Measurements from ENCODE around the gene LIMS2. TPM values are rescaled to one million over a fixed set of nuclear protein-coding genes. Genes with fewer than 3 reads are reported as not detected.
A peak's percentile ranks its signal among the peaks of the same experiment; 100 is the strongest.

Gene LIMS2
- total RNA-seq, 1 experiment from 2014 or later: 2.0 TPM

DNA sequence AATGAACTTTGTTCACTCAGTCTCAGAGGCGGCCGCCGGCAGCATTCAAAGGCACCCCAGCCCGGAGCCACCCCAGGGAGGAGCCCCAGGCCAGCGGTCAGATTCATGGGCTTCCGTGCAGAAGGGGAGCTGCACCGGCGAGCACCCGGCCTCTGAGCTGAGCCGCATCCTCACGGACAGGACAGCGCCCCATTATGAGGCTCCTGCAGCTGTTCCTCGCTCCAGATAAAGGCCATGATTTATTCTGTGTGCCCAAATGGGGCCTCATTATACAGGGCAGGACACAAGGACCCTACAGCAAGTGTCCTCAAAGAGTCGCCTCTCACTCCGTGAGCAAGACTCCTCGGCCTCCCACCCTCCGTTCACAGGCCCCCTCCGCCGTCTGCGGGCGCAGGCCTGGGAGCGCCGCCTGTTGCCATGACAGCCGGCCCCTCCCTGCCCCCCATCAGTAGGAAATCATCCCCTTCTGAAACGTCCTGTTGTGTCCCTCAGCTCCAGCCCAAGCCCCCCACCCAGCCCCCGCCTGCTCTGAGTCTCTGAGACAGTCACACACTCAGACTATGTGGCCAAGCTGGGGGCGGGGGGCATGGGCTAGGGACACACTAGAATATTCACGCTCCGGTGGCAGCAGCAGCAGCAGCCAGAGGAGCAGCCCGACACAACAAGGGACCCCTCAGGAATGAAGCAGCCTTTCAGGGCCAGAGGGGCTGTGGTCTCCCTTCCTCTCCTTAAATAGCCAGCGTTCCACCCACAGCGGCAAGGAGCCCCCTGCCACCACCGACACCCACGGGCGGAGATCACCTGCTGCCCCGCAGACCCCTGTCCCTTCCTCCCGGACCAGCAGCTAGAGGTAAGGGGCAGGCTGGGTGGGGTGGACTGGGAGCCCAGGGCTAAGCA lies 29.7 kb downstream of the LIMS2 start, which contains the start of gene GPR17:
GPR17 (plus strand) TSS at position 759 of the 897 bp plus-strand sequence. CDS start 4,583 bp downstream, outside the sequence.
- DNase-seq (ENCODE audit: low read depth): no peak

DNA sequence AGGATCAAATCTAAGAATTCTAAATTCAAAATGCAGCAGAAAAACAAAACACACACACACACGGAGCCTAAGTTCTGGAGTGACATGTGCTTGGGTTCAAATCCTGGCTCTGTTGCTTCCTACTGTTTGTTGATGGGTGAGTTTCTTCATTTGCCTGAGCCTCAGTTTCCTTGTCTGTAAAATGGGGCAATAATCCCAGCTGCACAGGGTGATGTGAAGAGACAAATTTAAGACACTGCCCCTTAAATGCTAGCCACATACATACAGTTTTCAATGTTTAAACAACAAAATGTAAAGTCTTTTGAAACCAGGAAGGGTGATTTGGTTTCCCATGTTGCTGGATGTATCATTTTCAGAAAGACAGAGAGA lies 30.3 kb downstream of the LIMS2 start:
- no peak for DNase-seq (ENCODE audit: low read depth)

DNA sequence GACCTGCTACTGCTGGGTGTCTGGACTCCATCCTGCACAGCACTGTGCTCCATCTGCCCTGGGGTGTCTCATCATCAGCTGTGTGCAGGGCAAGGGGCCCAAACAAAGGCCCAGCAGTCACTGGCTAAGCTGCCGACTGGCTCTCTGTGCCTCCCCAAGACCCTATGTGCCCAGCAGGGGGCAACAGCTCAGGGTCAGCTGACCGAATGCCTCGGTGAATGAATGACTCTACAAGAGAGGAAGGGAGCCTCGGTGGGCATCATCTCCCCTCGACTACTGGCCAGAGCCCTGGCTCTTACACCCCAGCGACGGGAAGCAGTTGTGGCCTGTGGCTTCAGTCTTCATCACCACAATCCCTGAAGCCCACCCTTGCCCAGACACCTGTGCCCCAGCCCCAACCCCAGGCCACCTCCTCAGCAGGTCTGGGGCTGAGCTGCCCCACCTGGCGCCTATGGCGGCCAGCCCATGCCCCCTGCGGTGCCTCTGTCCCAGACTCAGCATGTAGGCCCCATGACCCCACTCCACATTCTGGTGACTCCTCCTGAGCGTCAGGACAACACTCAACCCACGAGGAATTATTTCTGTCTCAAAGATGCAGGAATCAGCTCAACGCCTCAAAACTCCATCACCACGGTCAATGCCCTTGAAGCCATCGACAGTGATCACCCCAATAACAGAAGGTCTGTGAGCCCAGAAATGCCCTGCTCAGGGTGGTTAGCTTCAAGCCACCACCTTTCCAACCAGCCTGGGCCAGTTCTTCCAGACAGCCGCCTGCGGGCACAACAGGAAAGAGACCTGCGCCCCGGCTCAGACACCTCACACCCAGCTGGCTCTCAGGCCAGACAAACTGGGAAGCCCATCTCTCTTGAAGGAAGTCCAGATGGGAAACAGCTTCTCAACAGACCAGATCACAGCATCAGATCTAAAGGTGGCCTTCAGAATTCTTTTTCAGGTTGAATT lies 31.0 kb downstream of the LIMS2 start:
- no peak for DNase-seq (ENCODE audit: low read depth)

DNA sequence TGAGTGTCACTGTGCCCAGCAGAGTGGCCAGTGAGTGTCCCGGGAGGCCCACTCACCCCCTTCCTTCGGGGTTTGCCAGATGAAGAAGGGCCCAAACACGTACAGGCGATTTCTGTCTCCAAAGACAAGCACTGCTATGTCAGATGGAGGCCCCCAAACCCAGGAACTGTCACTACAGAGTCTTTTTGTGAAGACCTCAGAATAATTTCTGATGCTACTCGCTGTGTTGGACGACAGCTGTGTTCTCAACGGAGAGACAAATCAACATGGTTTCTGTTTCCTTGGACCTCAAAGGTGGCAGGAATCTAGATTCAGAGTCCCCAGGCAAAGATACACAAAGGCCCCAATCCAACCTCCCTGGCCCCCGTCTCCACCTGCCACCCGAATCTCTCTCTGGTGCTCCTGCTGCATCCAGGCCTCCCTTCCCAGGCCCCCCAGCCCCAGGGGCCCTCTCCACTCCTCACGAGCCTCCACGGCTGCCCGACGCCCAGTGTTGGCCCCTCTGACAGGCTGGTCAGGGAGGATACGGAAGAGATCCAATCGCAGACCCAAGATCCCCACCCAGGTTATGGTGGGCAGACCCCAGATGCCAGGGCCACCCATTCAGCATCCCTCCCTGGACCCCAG lies 31.8 kb downstream of the LIMS2 start:
- no peak for DNase-seq (ENCODE audit: low read depth)

DNA sequence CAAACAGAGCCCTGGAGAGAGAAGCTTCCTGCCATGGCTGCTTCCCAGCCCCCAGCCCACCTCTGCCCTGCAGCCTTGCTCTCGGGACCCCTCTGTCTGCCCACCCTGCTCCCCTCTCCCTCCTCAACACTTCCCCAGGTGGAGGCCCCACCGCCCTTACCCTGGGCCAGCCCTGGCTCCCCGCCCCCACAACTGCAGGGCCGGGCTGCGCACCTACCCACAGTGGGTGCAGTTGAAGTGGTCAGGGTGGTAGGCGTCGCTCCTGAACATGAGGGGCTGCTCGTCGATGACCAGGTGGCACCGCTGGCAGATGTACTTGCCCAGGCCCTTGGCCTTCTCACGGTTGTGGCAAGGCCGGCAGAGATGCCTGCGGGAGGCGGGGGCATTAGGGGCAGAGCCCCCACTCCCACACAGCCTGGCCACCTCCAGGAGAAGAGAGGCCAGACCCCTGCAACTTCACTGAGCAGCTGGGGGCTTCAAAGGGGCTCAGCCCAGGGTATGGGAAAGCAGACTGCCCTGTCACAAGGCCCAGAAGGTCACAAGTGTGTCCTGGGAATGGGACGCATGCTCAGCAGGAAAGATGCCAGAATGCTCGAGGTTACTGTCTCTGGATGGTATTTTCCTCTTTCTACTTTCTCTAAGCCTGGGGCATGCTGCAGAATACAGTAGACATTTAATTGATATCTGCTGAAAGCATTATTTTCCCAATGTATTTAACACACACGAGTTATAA lies 32.5 kb downstream of the LIMS2 start:
- DNase-seq (ENCODE audit: low read depth): no peak

DNA sequence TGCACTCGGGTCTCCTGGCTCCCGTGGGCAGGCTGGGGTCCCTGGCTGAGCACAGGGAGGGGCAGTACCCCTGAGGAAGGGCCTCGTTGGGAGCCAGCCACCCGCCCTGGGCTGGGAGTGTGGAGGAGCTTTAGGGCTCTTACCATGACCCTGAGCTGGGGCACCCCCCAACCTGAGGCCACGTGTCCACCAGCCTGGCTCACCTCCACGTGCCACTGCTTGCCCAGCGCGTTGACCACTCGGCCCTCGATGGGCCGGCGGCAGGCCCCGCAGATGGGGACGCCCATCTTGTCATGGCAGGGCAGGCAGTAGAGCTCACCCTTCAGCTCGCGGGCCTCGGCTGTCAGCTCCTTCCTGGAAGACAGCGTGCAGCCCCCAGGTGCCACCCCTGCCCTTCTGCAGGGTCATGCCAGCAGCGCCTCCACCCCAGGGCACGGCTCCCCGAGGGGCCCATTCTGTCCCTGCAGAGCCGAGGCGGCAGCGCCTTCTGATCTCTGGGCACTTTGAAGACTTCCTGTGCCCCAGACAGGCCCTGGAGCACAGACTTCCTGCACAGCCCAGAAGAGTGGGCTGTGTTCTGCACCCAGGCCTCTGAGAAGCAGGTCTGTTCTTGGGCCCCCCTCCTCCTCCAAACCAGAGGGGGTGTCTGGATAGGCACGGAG lies 33.4 kb downstream of the LIMS2 start:
- DNase-seq (ENCODE audit: low read depth): no peak

DNA sequence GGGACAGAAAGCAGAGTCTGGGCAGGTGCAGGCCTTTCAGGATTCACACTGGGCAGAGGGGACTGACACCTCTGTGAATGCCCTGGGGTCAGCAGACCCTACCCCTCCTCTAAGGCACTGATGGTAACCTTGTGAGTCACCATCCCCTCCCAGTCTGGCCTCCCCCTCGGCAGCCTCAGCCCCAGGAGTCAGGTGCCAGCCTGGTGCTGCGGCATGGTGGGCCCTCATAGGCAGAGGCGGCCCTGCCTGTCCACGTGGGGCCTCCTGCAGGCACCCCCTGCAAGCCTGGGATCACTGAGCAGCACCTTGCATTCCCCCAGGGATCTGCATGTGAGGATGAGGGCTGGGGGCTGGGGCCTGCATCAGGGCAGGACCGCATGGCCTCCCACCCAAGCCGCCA lies 34.2 kb downstream of the LIMS2 start:
- no peak for DNase-seq (ENCODE audit: low read depth)

DNA sequence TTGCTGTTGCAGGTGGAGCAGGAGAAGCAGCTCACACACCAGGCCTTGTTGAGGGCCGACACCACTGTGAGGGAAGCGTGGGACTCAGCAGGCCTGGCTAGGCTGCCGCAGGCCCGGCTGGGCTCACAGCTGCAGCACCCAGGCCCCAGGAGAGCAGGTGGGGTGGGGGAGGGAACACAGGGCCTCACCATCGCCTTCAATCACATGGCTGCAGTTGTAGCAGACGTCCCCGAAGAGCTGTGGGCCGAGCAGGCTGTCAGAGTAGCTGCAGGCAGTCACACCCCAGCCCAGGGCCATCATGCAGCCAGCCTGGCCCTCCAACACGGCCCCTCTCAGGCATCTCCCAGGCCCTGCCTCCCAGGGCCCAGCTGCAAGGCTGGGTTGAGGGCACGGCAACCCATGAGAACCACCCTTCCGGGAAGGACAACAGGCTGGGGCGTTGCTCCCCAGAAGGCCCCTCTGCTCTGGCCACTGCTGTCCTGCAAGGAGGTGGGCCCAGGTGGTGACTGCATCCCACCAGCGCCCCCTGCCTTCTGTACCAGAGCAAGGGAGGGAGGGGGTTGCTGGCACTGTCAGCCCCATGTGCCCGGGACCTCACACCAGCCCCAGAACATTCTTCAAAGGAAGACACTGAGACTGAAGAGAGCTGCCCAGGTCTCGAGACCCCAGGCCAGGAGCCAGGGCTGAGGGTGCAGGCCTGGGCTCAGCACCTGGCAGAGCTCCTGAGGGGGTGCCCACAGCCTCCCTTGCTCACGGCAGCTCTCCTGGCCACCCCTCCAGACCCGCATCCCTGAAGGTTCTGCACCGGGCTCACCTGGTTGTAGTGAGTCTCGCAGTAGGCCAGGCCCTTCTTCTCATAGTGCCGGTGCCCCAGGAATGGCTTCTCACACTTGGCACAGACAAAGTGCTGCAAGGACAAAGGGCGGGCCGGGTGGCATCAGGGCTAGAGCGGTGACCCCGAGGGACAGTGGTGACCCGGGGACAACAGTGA lies 35.0 kb downstream of the LIMS2 start:
- DNase-seq (ENCODE audit: low read depth): no peak

DNA sequence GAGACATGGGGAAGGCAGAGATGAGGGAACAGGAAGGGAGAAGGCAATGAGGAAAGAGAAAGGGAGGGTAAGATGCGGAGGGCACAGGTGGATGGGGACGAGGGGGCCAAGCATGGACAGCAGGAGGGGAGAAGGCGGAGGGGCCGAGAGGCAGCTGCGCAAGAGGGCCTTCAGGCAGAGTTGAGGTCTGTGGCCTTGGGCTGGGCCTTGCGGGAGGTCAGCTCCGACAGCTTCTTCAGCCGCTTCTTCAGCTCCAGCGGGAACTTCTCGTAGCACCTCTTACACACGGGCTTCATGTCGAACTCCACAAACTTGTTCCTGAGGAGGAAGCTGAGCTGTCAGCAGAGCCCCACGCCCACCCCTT lies 36.2 kb downstream of the LIMS2 start:
- DNase-seq (ENCODE audit: low read depth): no peak

DNA sequence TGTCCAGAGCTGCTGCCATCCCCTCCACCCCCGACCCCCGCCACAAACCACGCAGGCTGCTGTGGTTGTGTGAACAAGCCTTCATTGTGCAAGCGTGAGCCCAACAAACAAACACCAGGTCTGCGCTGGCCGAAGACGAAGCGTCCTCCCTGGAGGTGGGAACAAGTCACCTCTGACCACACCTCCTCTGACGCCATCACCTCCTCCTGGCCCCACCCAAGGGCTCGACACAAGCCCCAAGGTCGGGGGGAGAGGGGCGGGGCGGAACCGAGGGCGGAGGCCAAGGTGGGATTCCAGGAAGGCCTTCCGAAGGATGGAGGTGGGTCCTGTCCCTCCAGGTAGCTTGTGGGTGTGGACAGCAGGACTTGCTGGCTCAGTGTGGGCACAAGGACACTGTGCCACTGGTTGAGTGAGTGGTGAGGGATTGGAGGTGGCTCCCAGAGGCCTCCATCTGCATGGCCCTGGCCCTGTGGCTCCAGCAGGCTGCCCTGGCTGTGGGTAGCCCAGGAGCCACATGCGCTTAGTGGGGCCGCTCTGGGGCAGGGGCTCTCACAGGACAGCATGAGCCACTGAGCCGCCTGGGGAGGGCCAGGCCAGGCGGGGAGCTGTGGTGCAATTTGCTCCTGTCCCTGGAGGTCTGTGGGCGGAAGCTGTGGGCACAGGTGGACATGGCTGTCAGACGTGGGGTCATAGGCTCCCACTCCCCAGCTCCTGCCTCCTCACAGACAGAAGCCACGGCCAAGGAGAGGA lies 36.8 kb downstream of the LIMS2 start:
- no peak for DNase-seq (ENCODE audit: low read depth)

DNA sequence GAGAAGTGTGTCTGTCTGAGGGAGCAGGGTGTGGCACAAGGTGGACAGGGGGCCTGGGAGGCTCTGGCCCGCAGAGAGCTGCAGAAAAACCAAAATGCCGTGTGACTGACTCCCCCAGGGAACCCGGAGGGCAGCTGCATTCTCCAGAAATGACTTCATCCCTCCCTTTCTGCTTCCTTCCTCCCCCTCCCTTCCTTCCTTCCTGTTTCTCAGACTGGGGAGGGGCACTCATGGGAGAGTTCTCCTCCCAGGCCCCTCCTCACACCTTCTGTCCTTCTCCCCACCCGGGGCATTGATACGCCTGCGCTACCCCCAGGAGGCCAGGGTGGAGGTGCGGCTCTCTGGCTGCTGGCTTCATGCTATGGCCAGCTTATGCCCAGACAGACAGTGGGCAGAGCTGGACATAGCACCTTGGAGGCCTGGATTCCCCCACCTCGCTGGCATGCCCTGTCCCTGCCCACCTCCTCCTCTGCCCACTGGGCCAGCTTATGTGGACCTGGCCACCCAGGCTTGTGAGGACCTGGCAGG lies 37.5 kb downstream of the LIMS2 start:
- peak; percentile 91 for DNase-seq (ENCODE audit: low read depth)

DNA sequence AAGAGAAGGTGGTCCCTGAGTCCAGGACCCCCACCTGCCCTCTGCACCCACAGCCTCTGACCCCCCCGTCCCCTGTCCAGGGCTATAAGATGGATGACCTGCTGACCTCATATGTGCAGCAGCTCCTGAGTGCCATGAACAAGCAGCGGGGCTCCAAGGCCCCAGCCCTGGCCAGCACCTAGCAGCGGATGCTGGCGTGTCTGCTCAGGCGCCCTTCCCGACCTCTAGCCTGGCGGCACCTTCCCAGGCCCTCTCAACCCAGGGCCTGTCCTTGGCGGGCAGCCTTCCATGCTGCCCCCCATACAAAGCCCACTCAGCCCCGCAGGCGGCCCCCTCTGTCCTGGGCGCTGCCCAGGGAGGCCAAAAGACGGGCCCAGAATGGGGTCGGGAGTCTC lies 38.1 kb downstream of the LIMS2 start:
- DNase-seq (ENCODE audit: low read depth): no peak

DNA sequence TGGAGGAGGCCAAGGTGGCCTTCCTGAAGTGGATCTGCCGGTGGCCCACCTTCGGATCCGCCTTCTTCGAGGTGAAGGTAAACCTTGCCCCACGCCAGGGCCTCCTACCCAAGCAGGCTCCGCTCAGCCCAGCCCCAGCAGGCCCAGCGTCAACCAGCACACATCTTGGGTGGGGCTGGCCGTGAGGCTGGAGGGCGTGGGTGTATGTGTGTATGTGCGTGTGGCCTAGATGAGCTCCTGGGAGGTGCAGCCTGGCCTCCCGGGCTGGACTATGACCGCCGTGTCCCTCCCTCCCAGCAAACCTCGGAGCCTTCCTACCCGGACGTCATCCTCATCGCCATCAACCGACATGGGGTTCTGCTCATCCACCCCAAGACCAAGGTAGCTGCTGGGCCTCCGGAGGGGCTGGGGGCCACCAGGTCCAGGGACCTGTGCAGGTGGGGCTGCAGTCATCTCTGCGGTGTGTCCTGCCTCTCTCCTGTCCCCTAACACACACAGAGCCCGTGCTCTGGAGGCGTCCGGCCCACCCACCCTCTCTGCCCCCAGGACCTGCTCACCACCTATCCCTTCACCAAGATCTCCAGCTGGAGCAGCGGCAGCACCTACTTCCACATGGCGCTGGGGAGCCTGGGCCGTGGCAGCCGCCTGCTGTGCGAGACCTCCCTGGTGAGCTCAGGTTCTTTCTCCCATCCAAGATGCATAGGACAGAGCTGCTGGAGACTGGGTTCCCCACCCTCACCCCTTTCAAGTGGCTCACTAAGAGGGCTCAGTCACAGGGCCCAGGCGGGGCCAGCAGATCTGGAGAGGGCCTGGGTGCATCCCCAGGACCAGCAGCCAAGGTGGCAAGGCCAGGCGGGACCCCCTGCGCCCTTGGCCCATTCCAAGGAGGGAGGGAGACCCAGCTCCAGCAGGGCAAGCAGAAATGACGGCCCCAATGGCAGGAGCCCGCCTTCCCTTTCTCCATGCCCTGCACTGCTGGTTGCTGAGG lies 38.8 kb downstream of the LIMS2 start:
- DNase-seq (ENCODE audit: low read depth): no peak

DNA sequence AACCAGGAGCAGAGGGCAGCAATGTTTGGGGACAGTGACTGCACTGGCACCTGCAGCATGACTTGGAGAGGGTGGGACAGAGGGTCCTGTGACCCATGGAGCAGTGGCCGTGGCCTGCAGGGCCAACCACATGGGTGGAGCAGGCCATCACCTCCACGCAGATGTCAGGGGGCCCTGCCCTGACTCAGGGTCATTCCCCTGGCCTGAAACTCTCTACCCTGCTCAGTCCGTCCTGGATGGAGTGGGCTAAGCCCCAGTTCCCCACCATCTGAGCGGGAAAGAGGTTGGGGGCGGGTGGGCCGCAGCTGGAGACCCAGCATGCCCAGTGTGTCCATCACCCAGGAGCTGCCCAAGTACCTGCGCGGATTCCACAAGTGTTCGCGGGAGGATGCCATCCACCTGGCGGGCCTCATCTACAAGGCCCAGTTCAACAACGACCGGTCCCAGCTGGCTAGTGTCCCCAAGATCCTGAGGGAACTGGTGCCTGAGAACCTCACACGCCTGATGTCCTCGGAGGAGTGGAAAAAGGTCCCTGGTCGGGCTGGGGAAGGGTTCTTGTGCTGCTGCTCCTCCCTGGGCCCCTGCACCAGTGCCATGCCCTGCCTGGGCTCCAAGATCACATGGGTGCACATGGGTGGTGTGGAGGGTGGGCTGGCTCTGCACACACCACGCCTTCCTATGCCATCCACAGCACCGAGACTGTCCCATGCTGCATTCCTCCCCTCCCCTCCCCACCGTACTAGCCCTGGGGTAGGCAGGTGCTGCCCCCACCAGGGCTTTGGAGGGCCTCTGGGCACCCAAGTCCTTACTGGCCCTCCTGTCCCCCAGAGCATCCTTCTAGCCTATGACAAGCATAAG lies 39.7 kb downstream of the LIMS2 start:
- DNase-seq (ENCODE audit: low read depth): no peak

DNA sequence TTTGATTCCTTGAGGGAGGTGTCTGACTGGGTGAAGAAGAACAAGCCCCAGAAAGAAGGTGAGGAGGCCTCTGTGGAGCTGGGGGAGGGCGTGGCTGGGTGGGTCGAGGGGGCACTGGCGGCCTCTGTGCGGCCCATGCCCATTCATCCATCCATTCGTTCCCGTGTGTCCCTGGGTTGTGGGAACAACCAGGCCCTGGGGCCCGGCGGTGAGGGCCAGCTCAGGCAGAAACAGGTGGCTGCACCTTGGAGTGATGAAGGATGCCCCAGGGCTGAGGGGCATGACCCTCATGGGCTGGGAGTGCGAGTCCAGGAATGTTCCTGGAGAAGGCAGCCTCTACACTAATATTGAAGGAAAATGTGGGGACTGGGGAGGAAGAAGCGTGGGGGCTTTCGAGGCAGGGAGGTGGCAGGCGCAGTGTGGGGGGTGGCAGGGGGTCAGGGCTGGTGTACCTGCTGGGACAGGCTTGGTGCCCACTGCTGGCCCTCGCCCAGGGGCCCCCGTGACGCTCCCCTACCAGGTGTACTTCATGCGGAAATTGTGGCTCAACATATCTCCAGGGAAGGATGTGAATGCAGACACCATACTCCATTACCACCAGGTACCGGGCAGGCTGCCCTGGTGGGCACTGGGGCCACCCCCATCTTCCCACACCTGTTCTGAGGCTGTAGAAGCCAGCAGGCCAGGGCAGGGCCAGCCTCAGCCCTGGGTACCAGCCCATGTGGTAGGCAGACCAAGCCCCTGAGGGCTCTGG lies 40.5 kb downstream of the LIMS2 start:
- no peak for DNase-seq (ENCODE audit: low read depth)
